ENCODE results near the gene ZSCAN5B.

ZSCAN5B gene

GRCh38 chr19:56161534-56161933, 36.0 kb downstream of the ZSCAN5B start:
- POLR2A ChIA-PET: no interaction called here
- no peak for TF ChIP-seq CTCF (IDR thresholded peaks at IDR 0.05; ENCODE audit: insufficient read depth, low read length, missing control alignments)
- CTCF ChIA-PET: interaction anchor here (2.5 kb wide), 1 partner anchor 10 kb away, joined by 7 read pairs; no protein-coding TSS in a partner anchor

GRCh38 chr19:56159622-56160271, 37.8 kb downstream of the ZSCAN5B start:
- ChIA-PET CTCF (no interaction called here), POLR2A (no interaction called here)
- no peak for TF ChIP-seq CTCF (IDR thresholded peaks at IDR 0.05; ENCODE audit: insufficient read depth, low read length, missing control alignments)
- DNase-seq (ENCODE audit: low read depth, low spot score): no peak
- H3K4me3 ChIP-seq (ENCODE audit: low read depth, low read length): no peak overlapping the region

More at GRCh38 chr19:56161534-56161933, 36.0 kb downstream of the ZSCAN5B start:
- no peak overlapping the region for H3K4me3 ChIP-seq (ENCODE audit: low read depth, low read length)
- no peak for DNase-seq (ENCODE audit: low read depth, low spot score)

GRCh38 chr19:56159009-56159559, 38.5 kb downstream of the ZSCAN5B start:
- POLR2A ChIA-PET: no interaction called here
- DNase-seq (ENCODE audit: low read depth, low spot score): no peak
- CTCF ChIA-PET: no interaction called here
- no peak for TF ChIP-seq CTCF (IDR thresholded peaks at IDR 0.05; ENCODE audit: insufficient read depth, low read length, missing control alignments)
- H3K4me3 ChIP-seq (ENCODE audit: low read depth, low read length): no peak overlapping the region

GRCh38 chr19:56158170-56158757, 39.3 kb downstream of the ZSCAN5B start:
- ChIA-PET POLR2A (no interaction called here), CTCF (interaction anchor here (0.8 to 0.9 kb wide), 2 partner anchors 8 to 95 kb away, joined by 3 read pairs; no protein-coding TSS in a partner anchor)
- H3K4me3 ChIP-seq (ENCODE audit: low read depth, low read length): no peak overlapping the region
- no peak for TF ChIP-seq CTCF (IDR thresholded peaks at IDR 0.05; ENCODE audit: insufficient read depth, low read length, missing control alignments)
- DNase-seq (ENCODE audit: low read depth, low spot score): no peak

- DNase-seq (ENCODE audit: low read depth, low spot score): no peak
- no peak overlapping the region for H3K4me3 ChIP-seq (ENCODE audit: low read depth, low read length)
- TF ChIP-seq CTCF (IDR thresholded peaks at IDR 0.05; ENCODE audit: insufficient read depth, low read length, missing control alignments): no peak
- CTCF ChIA-PET: no interaction called here
- POLR2A ChIA-PET: no interaction called here
Observed at GRCh38 chr19:56156768-56157167, 40.8 kb downstream of the ZSCAN5B start.

- CTCF ChIA-PET: interaction anchor here (1.0 to 2.0 kb wide), 4 partner anchors 9 to 178 kb away, joined by 3 to 5 read pairs (median 4); no protein-coding TSS in a partner anchor
- POLR2A ChIA-PET: no interaction called here
- TF ChIP-seq CTCF (IDR thresholded peaks at IDR 0.05; ENCODE audit: insufficient read depth, low read length, missing control alignments): peak; percentile 25
- H3K4me3 ChIP-seq (ENCODE audit: low read depth, low read length): no peak overlapping the region
- no peak for DNase-seq (ENCODE audit: low read depth, low spot score)
Observed at GRCh38 chr19:56155124-56155687, 42.4 kb downstream of the ZSCAN5B start.

Measured in AG04449 (cell line).